ENCODE data around the gene DST. TPM values are rescaled to one million over a fixed set of nuclear protein-coding genes. Genes with fewer than 3 reads are reported as not detected.
A peak's percentile ranks its signal among the peaks of the same experiment; 100 is the strongest.

The DST gene
- total and polyA plus RNA-seq, 2 donors (not counting 1 experiment from before 2014, with no cell fraction given), result 78.6 to 670 TPM

DNA sequence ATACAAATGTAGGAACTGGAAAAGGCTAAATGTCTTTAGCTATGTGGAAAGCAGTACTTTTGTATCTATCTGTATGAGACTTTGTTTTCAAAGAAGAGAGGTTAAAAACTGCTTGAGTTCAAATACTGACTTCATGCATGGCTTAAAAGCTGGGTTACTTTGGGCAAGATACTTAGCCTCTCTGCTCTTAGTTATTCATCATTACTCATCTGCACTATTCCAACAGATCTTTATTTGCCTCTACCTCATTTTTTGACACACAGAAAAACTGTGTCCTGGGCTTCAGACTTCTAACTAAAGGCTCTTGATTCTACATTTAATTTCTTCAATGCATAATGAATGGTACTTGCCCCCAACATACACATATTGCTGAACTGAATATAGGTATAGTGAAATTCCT lies 114.8 kb downstream of the DST start:
- H3K27ac ChIP-seq (ENCODE audit: insufficient read depth, low read length), result peak overlapping the region; percentile 59
- H3K79me2 ChIP-seq (ENCODE audit: control insufficient read depth, insufficient read depth, low read length), result peaks cover 6% of the 10 kb centered on the region
- no peaks in the 10 kb centered on the region for H3K9me3 ChIP-seq (ENCODE audit: control insufficient read depth, insufficient read depth, low read depth, low read length)
- no peak overlapping the region for H3K9ac ChIP-seq (ENCODE audit: insufficient read depth, low read length)
- H2AFZ ChIP-seq (ENCODE audit: low read length), result no peak overlapping the region
- H3K4me3 ChIP-seq (replicated peaks in 1 of 4; ENCODE audit: control extremely low read depth in 1 of 4, insufficient read depth in 1 of 4, low read depth in 3 of 4, low read length in 4 of 4), result no peak overlapping the region
- no peaks in the 10 kb centered on the region for H3K36me3 ChIP-seq (ENCODE audit: control insufficient read depth, insufficient read depth, low read length)
- H4K20me1 ChIP-seq (ENCODE audit: control insufficient read depth, extremely low read depth, insufficient read depth, low read length), result no peaks in the 10 kb centered on the region
- H3K4me1 ChIP-seq (ENCODE audit: control insufficient read depth, extremely low read depth, insufficient read depth, low read length), result peaks cover 17% of the 10 kb centered on the region
- H3K4me2 ChIP-seq (ENCODE audit: extremely low read depth, insufficient read depth, low read length), result no peak overlapping the region
- H3K27me3 ChIP-seq (ENCODE audit: control insufficient read depth, insufficient read depth, low read length), result no peaks in the 10 kb centered on the region
- no peak for TF ChIP-seq EZH2 (IDR thresholded peaks at IDR 0.05; ENCODE audit: low read length, missing control alignments)
- TF ChIP-seq, protein P1, sequence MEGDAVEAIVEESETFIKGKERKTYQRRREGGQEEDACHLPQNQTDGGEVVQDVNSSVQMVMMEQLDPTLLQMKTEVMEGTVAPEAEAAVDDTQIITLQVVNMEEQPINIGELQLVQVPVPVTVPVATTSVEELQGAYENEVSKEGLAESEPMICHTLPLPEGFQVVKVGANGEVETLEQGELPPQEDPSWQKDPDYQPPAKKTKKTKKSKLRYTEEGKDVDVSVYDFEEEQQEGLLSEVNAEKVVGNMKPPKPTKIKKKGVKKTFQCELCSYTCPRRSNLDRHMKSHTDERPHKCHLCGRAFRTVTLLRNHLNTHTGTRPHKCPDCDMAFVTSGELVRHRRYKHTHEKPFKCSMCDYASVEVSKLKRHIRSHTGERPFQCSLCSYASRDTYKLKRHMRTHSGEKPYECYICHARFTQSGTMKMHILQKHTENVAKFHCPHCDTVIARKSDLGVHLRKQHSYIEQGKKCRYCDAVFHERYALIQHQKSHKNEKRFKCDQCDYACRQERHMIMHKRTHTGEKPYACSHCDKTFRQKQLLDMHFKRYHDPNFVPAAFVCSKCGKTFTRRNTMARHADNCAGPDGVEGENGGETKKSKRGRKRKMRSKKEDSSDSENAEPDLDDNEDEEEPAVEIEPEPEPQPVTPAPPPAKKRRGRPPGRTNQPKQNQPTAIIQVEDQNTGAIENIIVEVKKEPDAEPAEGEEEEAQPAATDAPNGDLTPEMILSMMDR (conservative IDR thresholded peaks at IDR 0.05 in 1 of 2, IDR thresholded peaks at IDR 0.05 in 1 of 2; ENCODE audit: low read depth in 1 of 2, low read length in 2 of 2), result no peak
- peak in 1 of 2 donors; percentile 38 for DNase-seq (ENCODE audit: low read depth in 2 of 2)

DNA sequence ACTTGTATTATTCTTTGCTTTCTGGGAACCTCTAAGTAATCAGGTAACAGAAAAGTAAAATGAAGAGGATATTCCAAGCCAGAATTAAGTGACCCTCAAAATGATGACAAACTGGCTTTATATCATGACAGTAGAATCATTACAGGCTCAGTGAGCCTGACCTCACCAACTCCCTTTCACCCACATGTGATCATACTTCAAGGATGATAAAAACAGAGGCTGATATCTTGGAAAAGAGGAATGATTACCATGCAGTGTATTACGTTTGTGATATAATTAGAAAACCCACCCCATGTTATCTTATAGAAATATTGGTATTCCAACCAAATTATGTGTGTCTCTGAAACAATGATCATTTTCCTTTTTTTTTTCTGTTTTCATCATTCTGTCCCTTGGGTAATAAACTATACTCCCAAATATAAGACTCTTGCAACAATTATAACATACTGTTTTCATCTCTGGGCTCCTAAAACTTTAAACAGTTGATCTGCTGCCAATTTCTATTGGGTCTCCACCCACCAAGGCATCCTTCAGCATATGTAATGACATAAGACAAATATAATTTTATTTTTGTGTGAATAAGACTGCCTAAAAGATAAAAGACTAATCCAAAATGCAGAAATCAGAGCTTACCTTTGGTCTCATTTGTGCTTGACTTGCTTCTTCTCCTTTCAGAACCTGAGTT lies 115.7 kb downstream of the DST start:
- Histone ChIP-seq H3K79me2 (ENCODE audit: control insufficient read depth, insufficient read depth, low read length) (peaks cover 9% of the 10 kb centered on the region), H4K20me1 (ENCODE audit: control insufficient read depth, extremely low read depth, insufficient read depth, low read length) (no peaks in the 10 kb centered on the region), H3K4me1 (ENCODE audit: control insufficient read depth, extremely low read depth, insufficient read depth, low read length) (peaks cover 17% of the 10 kb centered on the region), H3K36me3 (ENCODE audit: control insufficient read depth, insufficient read depth, low read length) (no peaks in the 10 kb centered on the region), H3K9me3 (ENCODE audit: control insufficient read depth, insufficient read depth, low read depth, low read length) (no peaks in the 10 kb centered on the region), H3K4me3 (replicated peaks in 1 of 4; ENCODE audit: control extremely low read depth in 1 of 4, insufficient read depth in 1 of 4, low read depth in 3 of 4, low read length in 4 of 4) (no peak overlapping the region), H2AFZ (ENCODE audit: low read length) (no peak overlapping the region), H3K27me3 (ENCODE audit: control insufficient read depth, insufficient read depth, low read length) (no peaks in the 10 kb centered on the region), H3K4me2 (ENCODE audit: extremely low read depth, insufficient read depth, low read length) (no peak overlapping the region), H3K27ac (ENCODE audit: insufficient read depth, low read length) (peak overlapping the region; percentile 59), H3K9ac (ENCODE audit: insufficient read depth, low read length) (no peak overlapping the region)
- TF ChIP-seq, protein P1 (conservative IDR thresholded peaks at IDR 0.05 in 1 of 2, IDR thresholded peaks at IDR 0.05 in 1 of 2; ENCODE audit: low read depth in 1 of 2, low read length in 2 of 2), result no peak
- no peak for TF ChIP-seq EZH2 (IDR thresholded peaks at IDR 0.05; ENCODE audit: low read length, missing control alignments)
- DNase-seq (ENCODE audit: low read depth in 2 of 2), result peak in 1 of 2 donors; percentile 69

DNA sequence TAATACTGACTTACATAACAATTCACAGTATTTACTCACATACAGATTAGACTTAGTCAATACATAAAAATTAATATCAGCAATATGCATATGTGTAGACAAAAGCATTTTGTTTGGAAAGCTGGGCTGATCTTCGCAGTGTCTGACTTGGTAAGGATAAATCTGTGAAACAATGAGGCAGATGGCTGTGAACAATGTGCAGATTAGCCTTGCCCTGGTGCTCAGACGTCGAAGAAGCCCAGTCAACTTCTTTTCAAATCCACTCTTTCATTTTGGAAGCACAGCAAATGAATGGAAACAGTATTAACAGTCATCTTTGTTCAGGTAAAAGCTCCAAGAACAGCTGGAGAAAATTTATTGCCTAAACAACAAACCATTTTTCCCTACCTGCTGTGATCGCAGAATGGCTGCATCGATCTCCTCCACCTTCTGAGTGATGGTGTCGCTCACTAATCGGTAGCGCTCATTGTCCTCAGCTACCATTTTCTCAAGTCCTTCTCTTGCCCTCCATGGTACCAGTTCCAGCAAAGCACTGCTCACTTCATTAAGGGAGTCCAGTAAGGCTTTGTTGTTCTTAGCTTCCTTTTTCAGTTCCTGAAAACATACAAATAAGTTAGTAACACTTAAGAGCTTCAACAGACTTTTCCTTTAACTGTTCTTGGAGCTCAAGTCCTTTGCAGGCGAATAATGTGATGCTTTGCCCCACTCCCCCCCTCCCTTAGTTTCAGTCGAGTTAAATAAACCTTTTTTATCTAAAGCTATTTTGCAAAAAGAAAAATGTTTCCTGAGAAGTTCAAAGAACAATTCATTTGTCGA lies 116.5 kb downstream of the DST start:
- DNase-seq (ENCODE audit: low read depth in 2 of 2), result no peak
- Histone ChIP-seq H2AFZ (ENCODE audit: low read length) (no peak overlapping the region), H3K4me1 (ENCODE audit: control insufficient read depth, extremely low read depth, insufficient read depth, low read length) (peaks cover 17% of the 10 kb centered on the region), H3K4me3 (replicated peaks in 1 of 4; ENCODE audit: control extremely low read depth in 1 of 4, insufficient read depth in 1 of 4, low read depth in 3 of 4, low read length in 4 of 4) (no peak overlapping the region), H3K27me3 (ENCODE audit: control insufficient read depth, insufficient read depth, low read length) (no peaks in the 10 kb centered on the region), H3K9me3 (ENCODE audit: control insufficient read depth, insufficient read depth, low read depth, low read length) (no peaks in the 10 kb centered on the region), H4K20me1 (ENCODE audit: control insufficient read depth, extremely low read depth, insufficient read depth, low read length) (no peaks in the 10 kb centered on the region), H3K4me2 (ENCODE audit: extremely low read depth, insufficient read depth, low read length) (peak overlapping the region; percentile 27), H3K27ac (ENCODE audit: insufficient read depth, low read length) (peak overlapping the region; percentile 63), H3K36me3 (ENCODE audit: control insufficient read depth, insufficient read depth, low read length) (no peaks in the 10 kb centered on the region), H3K9ac (ENCODE audit: insufficient read depth, low read length) (no peak overlapping the region), H3K79me2 (ENCODE audit: control insufficient read depth, insufficient read depth, low read length) (peaks cover 9% of the 10 kb centered on the region)
- TF ChIP-seq, protein P1 (conservative IDR thresholded peaks at IDR 0.05 in 1 of 2, IDR thresholded peaks at IDR 0.05 in 1 of 2; ENCODE audit: low read depth in 1 of 2, low read length in 2 of 2), result no peak
- TF ChIP-seq EZH2 (IDR thresholded peaks at IDR 0.05; ENCODE audit: low read length, missing control alignments), result no peak
